ENCODE data around the gene SKIDA1. TPM values are rescaled to one million over a fixed set of nuclear protein-coding genes. Genes with fewer than 3 reads are reported as not detected.
A peak's percentile ranks its signal among the peaks of the same experiment; 100 is the strongest.
"Not testable (repeated sequence)": the region's sequence is repeated elsewhere in the genome, so short reads cannot be mapped to it uniquely, and the experiment has no call there.

Gene SKIDA1
- 0.05 and 0.15 TPM in 2 replicates for total RNA-seq

- no peaks in the 10 kb centered on the region for H3K9me3 Mint-ChIP-seq
- peak within 1 kb of the TSS; percentile 85 for H3K4me3 Mint-ChIP-seq
- peaks cover 44% of the 10 kb centered on the region for H3K27me3 Mint-ChIP-seq (ENCODE audit: insufficient read depth)
- DNase-seq (ENCODE audit: low spot score), result peak; percentile 51
- peaks cover 39% of the 10 kb centered on the region for H3K4me1 Mint-ChIP-seq (ENCODE audit: low read depth)
- intact Hi-C loops (cut with micrococcal nuclease), result loop anchor here (1.0 to 10.0 kb wide), 5 partner anchors 8 to 1839 kb away; partner anchors contain the start of gene PIP4K2A
- peaks cover 9% of the 10 kb centered on the region for H3K36me3 Mint-ChIP-seq (ENCODE audit: low read depth)
- H3K27ac Mint-ChIP-seq, result peak within 1 kb of the TSS; percentile 94
These were observed at the start of gene SKIDA1 for GRCh38 chr10:21525367-21526187. TSS of gene SKIDA1 (minus strand) at chr10:21525682. CDS start at chr10:21517822, 7,860 bp downstream.

- intact Hi-C loops (cut with micrococcal nuclease), result loop anchor here (5.0 kb wide), 1 partner anchor 33 kb away; no protein-coding TSS in a partner anchor
- Mint-ChIP-seq H3K4me1 (ENCODE audit: low read depth) (peaks cover 18% of the 10 kb centered on the region), H3K36me3 (ENCODE audit: low read depth) (peaks cover 15% of the 10 kb centered on the region)
- H3K27ac Mint-ChIP-seq; H3K9me3 Mint-ChIP-seq; H3K27me3 Mint-ChIP-seq (ENCODE audit: insufficient read depth); DNase-seq (ENCODE audit: low spot score); H3K4me3 Mint-ChIP-seq: not testable (repeated sequence)
These were observed 49.0 kb upstream of the SKIDA1 start for GRCh38 chr10:21574514-21574913.

- Mint-ChIP-seq H3K9me3 (no peaks in the 10 kb centered on the region), H3K27me3 (ENCODE audit: insufficient read depth) (no peaks in the 10 kb centered on the region), H3K27ac (no peak overlapping the region), H3K4me3 (no peak overlapping the region), H3K4me1 (ENCODE audit: low read depth) (peaks cover 18% of the 10 kb centered on the region), H3K36me3 (ENCODE audit: low read depth) (peaks cover 18% of the 10 kb centered on the region)
- intact Hi-C loops (cut with micrococcal nuclease), result loop anchor here (5.0 kb wide), 1 partner anchor 35 kb away; no protein-coding TSS in a partner anchor
- DNase-seq (ENCODE audit: low spot score), result no peak
These were observed 47.1 kb upstream of the SKIDA1 start for GRCh38 chr10:21572578-21572977.

- H3K4me1 Mint-ChIP-seq (ENCODE audit: low read depth), result peaks cover 26% of the 10 kb centered on the region
- no peak overlapping the region for H3K27ac Mint-ChIP-seq
- H3K4me3 Mint-ChIP-seq, result no peak overlapping the region
- peaks cover 19% of the 10 kb centered on the region for H3K36me3 Mint-ChIP-seq (ENCODE audit: low read depth)
- intact Hi-C loops (cut with micrococcal nuclease), result loop anchor here (5.0 kb wide), 1 partner anchor 36 kb away; no protein-coding TSS in a partner anchor
- H3K27me3 Mint-ChIP-seq (ENCODE audit: insufficient read depth), result no peaks in the 10 kb centered on the region
- DNase-seq (ENCODE audit: low spot score), result no peak
- H3K9me3 Mint-ChIP-seq, result no peaks in the 10 kb centered on the region
These were observed 45.5 kb upstream of the SKIDA1 start for GRCh38 chr10:21570761-21571521.

GRCh38 chr10:21558984-21559383 is 33.5 kb upstream of the SKIDA1 start:
- H3K4me1 Mint-ChIP-seq (ENCODE audit: low read depth); H3K4me3 Mint-ChIP-seq; H3K27me3 Mint-ChIP-seq (ENCODE audit: insufficient read depth); intact Hi-C loops (cut with micrococcal nuclease); DNase-seq (ENCODE audit: low spot score); H3K9me3 Mint-ChIP-seq; H3K27ac Mint-ChIP-seq: not testable (repeated sequence)
- H3K36me3 Mint-ChIP-seq (ENCODE audit: low read depth), result peaks cover 27% of the 10 kb centered on the region

GRCh38 chr10:21556527-21556926 is 31.0 kb upstream of the SKIDA1 start:
- Mint-ChIP-seq H3K9me3 (no peaks in the 10 kb centered on the region), H3K27ac (no peak overlapping the region), H3K27me3 (ENCODE audit: insufficient read depth) (no peaks in the 10 kb centered on the region), H3K4me1 (ENCODE audit: low read depth) (peaks cover 5% of the 10 kb centered on the region), H3K4me3 (no peak overlapping the region), H3K36me3 (ENCODE audit: low read depth) (peaks cover 36% of the 10 kb centered on the region)
- intact Hi-C loops (cut with micrococcal nuclease), result no loop called here
- DNase-seq (ENCODE audit: low spot score), result no peak

- H3K4me1 Mint-ChIP-seq (ENCODE audit: low read depth), result no peaks in the 10 kb centered on the region
- H3K4me3 Mint-ChIP-seq, result no peak overlapping the region
- peaks cover 35% of the 10 kb centered on the region for H3K36me3 Mint-ChIP-seq (ENCODE audit: low read depth)
- no peaks in the 10 kb centered on the region for H3K27me3 Mint-ChIP-seq (ENCODE audit: insufficient read depth)
- H3K27ac Mint-ChIP-seq, result peak overlapping the region; percentile 65
- intact Hi-C loops (cut with micrococcal nuclease), result no loop called here
- no peaks in the 10 kb centered on the region for H3K9me3 Mint-ChIP-seq
- DNase-seq (ENCODE audit: low spot score), result no peak
These were observed 27.2 kb upstream of the SKIDA1 start for GRCh38 chr10:21552638-21553037.

GRCh38 chr10:21547246-21547645 is 21.8 kb upstream of the SKIDA1 start:
- Mint-ChIP-seq H3K27ac (no peak overlapping the region), H3K4me3 (no peak overlapping the region), H3K4me1 (ENCODE audit: low read depth) (no peaks in the 10 kb centered on the region), H3K27me3 (ENCODE audit: insufficient read depth) (no peaks in the 10 kb centered on the region), H3K36me3 (ENCODE audit: low read depth) (peaks cover 34% of the 10 kb centered on the region), H3K9me3 (no peaks in the 10 kb centered on the region)
- no peak for DNase-seq (ENCODE audit: low spot score)
- intact Hi-C loops (cut with micrococcal nuclease), result no loop called here

GRCh38 chr10:21540701-21541100 is 15.2 kb upstream of the SKIDA1 start:
- H3K36me3 Mint-ChIP-seq (ENCODE audit: low read depth), result peaks cover 35% of the 10 kb centered on the region
- intact Hi-C loops (cut with micrococcal nuclease); H3K9me3 Mint-ChIP-seq; H3K4me1 Mint-ChIP-seq (ENCODE audit: low read depth); DNase-seq (ENCODE audit: low spot score); H3K4me3 Mint-ChIP-seq; H3K27me3 Mint-ChIP-seq (ENCODE audit: insufficient read depth); H3K27ac Mint-ChIP-seq: not testable (repeated sequence)

GRCh38 chr10:21536874-21537273 is 11.4 kb upstream of the SKIDA1 start:
- H3K9me3 Mint-ChIP-seq, result no peaks in the 10 kb centered on the region
- H3K27me3 Mint-ChIP-seq (ENCODE audit: insufficient read depth), result peaks cover 3% of the 10 kb centered on the region
- H3K27ac Mint-ChIP-seq, result no peak overlapping the region
- peaks cover 22% of the 10 kb centered on the region for H3K4me1 Mint-ChIP-seq (ENCODE audit: low read depth)
- H3K4me3 Mint-ChIP-seq, result peak overlapping the region; percentile 26
- intact Hi-C loops (cut with micrococcal nuclease), result no loop called here
- H3K36me3 Mint-ChIP-seq (ENCODE audit: low read depth), result peaks cover 17% of the 10 kb centered on the region
- no peak for DNase-seq (ENCODE audit: low spot score)

GRCh38 chr10:21535976-21536375 is 10.5 kb upstream of the SKIDA1 start:
- not testable (repeated sequence) for H3K9me3 Mint-ChIP-seq; H3K27me3 Mint-ChIP-seq (ENCODE audit: insufficient read depth); H3K27ac Mint-ChIP-seq; DNase-seq (ENCODE audit: low spot score)
- Mint-ChIP-seq H3K36me3 (ENCODE audit: low read depth) (peaks cover 10% of the 10 kb centered on the region), H3K4me3 (peak overlapping the region; percentile 1), H3K4me1 (ENCODE audit: low read depth) (peaks cover 17% of the 10 kb centered on the region)
- intact Hi-C loops (cut with micrococcal nuclease), result loop anchor here (2.0 kb wide), 3 partner anchors 467 to 901 kb away; partner anchors contain the start of gene DNAJC1

GRCh38 chr10:21535494-21535965 is 10.0 kb upstream of the SKIDA1 start:
- H3K27me3 Mint-ChIP-seq (ENCODE audit: insufficient read depth), result peaks cover 7% of the 10 kb centered on the region

More at GRCh38 chr10:21535494-21535965, 10.0 kb upstream of the SKIDA1 start:
- Mint-ChIP-seq H3K4me3 (peak overlapping the region; percentile 76), H3K27ac (peak overlapping the region; percentile 46), H3K36me3 (ENCODE audit: low read depth) (peaks cover 9% of the 10 kb centered on the region), H3K9me3 (no peaks in the 10 kb centered on the region), H3K4me1 (ENCODE audit: low read depth) (peaks cover 17% of the 10 kb centered on the region)
- no peak for DNase-seq (ENCODE audit: low spot score)
- intact Hi-C loops (cut with micrococcal nuclease), result loop anchor here (2.0 kb wide), 3 partner anchors 467 to 901 kb away; partner anchors contain the start of gene DNAJC1
